Ishikawa (cell line): ENCODE results near the gene ZNF333.

Source experiments
- CEBPB ChIP-seq: IDR thresholded peaks from 2 replicates; pipeline ENCODE4 v1.6.1; 2012
- CREB1 ChIP-seq: IDR thresholded peaks from 2 replicates; pipeline ENCODE4 v1.6.1; 2012; ENCODE audit warnings: low read depth
- EGR1 ChIP-seq: IDR thresholded peaks from 2 replicates; pipeline ENCODE4 v1.6.1; 2012
- EP300 ChIP-seq: IDR thresholded peaks from 2 replicates; pipeline ENCODE4 v1.6.1; 2012; ENCODE audit warnings: borderline replicate concordance
- FOXM1 ChIP-seq: IDR thresholded peaks from 2 replicates; pipeline ENCODE4 v1.6.1; 2012; ENCODE audit warnings: low read depth, borderline replicate concordance
- MAX ChIP-seq: IDR thresholded peaks from 2 replicates; pipeline ENCODE4 v1.6.1; 2012
- NFIC ChIP-seq: IDR thresholded peaks from 2 replicates; pipeline ENCODE4 v1.6.1; 2012
- RAD21 ChIP-seq: IDR thresholded peaks from 2 replicates; pipeline ENCODE4 v1.6.1; 2012; ENCODE audit warnings: low read depth
- REST ChIP-seq: IDR thresholded peaks from 2 replicates; pipeline ENCODE4 v1.6.1; 2012; ENCODE audit warnings: low read depth, mild to moderate bottlenecking
- TAF1 ChIP-seq: IDR thresholded peaks from 2 replicates; pipeline ENCODE4 v1.6.1; 2012; ENCODE audit warnings: low read depth, mild to moderate bottlenecking
- TCF12 ChIP-seq: IDR thresholded peaks from 2 replicates; pipeline ENCODE4 v1.6.1; 2012; ENCODE audit warnings: low read depth
- TEAD4 ChIP-seq: IDR thresholded peaks from 2 replicates; pipeline ENCODE4 v1.6.1; 2012
- USF1 ChIP-seq: IDR thresholded peaks from 2 replicates; pipeline ENCODE4 v1.6.1; 2012
- YY1 ChIP-seq: IDR thresholded peaks from 2 replicates; pipeline ENCODE4 v1.6.1; 2012; ENCODE audit warnings: low read depth
- ZBTB7A ChIP-seq: IDR thresholded peaks from 2 replicates; pipeline ENCODE4 v1.6.1; 2012; ENCODE audit warnings: low read depth

Gene ZNF333

GRCh38 chr19:14699641-14700040 lies 9.8 kb downstream of the ZNF333 start:
- TF ChIP-seq EP300 (no peak), YY1 (no peak), FOXM1 (no peak), TAF1 (no peak), TEAD4 (no peak), EGR1 (no peak)

- TF ChIP-seq ZBTB7A, result no peak
- no peak for TF ChIP-seq TCF12
- TF ChIP-seq YY1, result no peak
- TF ChIP-seq USF1, result no peak
- no peak for TF ChIP-seq MAX
- TF ChIP-seq EGR1, result no peak
- TF ChIP-seq EP300, result no peak
- TF ChIP-seq FOXM1, result no peak
- no peak for TF ChIP-seq CREB1
- TF ChIP-seq RAD21, result no peak
- TF ChIP-seq REST, result no peak
- TF ChIP-seq TAF1, result no peak
- TF ChIP-seq NFIC, result no peak
- no peak for TF ChIP-seq CEBPB
- TF ChIP-seq TEAD4, result no peak
Measured at GRCh38 chr19:14700711-14701375, 11.0 kb downstream of the ZNF333 start.

- no peak for TF ChIP-seq ZBTB7A
- no peak for TF ChIP-seq RAD21
- no peak for TF ChIP-seq CEBPB
- TF ChIP-seq NFIC, result no peak
- no peak for TF ChIP-seq TAF1
- TF ChIP-seq YY1, result no peak
Measured at GRCh38 chr19:14703833-14704232, 14.0 kb downstream of the ZNF333 start.

- TF ChIP-seq USF1 (no peak), TAF1 (no peak), CREB1 (no peak), FOXM1 (no peak), REST (no peak), MAX (no peak), ZBTB7A (no peak), TEAD4 (no peak), TCF12 (no peak), CEBPB (no peak), EGR1 (no peak), EP300 (no peak), NFIC (no peak), RAD21 (no peak), YY1 (no peak)
Measured at GRCh38 chr19:14704450-14704849, 14.6 kb downstream of the ZNF333 start.

GRCh38 chr19:14715841-14716240 lies 26.0 kb downstream of the ZNF333 start:
- TF ChIP-seq REST (no peak), CEBPB (no peak), TAF1 (no peak), ZBTB7A (no peak), CREB1 (no peak), EGR1 (no peak)
